Measurements from ENCODE around the gene PCGF3.

Gene PCGF3

GRCh38 chr4:678331-679103 is 27.1 kb upstream of the PCGF3 start:
- ATAC-seq, result no peak
- TF ChIP-seq GLIS3 (CRISPR knock-in tag; IDR thresholded peaks at IDR 0.05) (no peak), BACH2 (CRISPR knock-in tag; IDR thresholded peaks at IDR 0.05; ENCODE audit: borderline replicate concordance) (no peak), TSHZ2 (CRISPR knock-in tag; IDR thresholded peaks at IDR 0.05) (no peak), ESRRG (CRISPR knock-in tag; IDR thresholded peaks at IDR 0.05) (no peak), SNAI2 (CRISPR knock-in tag; IDR thresholded peaks at IDR 0.05) (no peak), ZNF565 (CRISPR knock-in tag; conservative IDR thresholded peaks at IDR 0.05; ENCODE audit: low read depth) (no peak), OSR1 (CRISPR knock-in tag; IDR thresholded peaks at IDR 0.05) (no peak), TCF4 (CRISPR knock-in tag; IDR thresholded peaks at IDR 0.05; ENCODE audit: borderline replicate concordance) (no peak), ARNTL (CRISPR knock-in tag; IDR thresholded peaks at IDR 0.05; ENCODE audit: borderline replicate concordance, low read depth) (no peak), CSDC2 (CRISPR knock-in tag; IDR thresholded peaks at IDR 0.05) (no peak), TOX (CRISPR knock-in tag; IDR thresholded peaks at IDR 0.05; ENCODE audit: borderline replicate concordance) (no peak), ZFP3 (CRISPR knock-in tag; IDR thresholded peaks at IDR 0.05) (no peak), ZFP30 (CRISPR knock-in tag; IDR thresholded peaks at IDR 0.05) (no peak), RARB (CRISPR knock-in tag; IDR thresholded peaks at IDR 0.05) (no peak), ISL1 (CRISPR knock-in tag; IDR thresholded peaks at IDR 0.05) (no peak), ZNF8 (CRISPR knock-in tag; IDR thresholded peaks at IDR 0.05) (no peak), ZC3H10 (CRISPR knock-in tag; IDR thresholded peaks at IDR 0.05) (no peak)
- TF ChIP-seq, protein P1, sequence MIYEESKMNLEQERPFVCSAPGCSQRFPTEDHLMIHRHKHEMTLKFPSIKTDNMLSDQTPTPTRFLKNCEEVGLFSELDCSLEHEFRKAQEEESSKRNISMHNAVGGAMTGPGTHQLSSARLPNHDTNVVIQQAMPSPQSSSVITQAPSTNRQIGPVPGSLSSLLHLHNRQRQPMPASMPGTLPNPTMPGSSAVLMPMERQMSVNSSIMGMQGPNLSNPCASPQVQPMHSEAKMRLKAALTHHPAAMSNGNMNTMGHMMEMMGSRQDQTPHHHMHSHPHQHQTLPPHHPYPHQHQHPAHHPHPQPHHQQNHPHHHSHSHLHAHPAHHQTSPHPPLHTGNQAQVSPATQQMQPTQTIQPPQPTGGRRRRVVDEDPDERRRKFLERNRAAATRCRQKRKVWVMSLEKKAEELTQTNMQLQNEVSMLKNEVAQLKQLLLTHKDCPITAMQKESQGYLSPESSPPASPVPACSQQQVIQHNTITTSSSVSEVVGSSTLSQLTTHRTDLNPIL (CRISPR knock-in tag; IDR thresholded peaks at IDR 0.05; ENCODE audit: low read depth), result no peak

GRCh38 chr4:679104-679481 is 26.5 kb upstream of the PCGF3 start:
- no peak for TF ChIP-seq SNAI2 (CRISPR knock-in tag; IDR thresholded peaks at IDR 0.05)
- TF ChIP-seq GLIS3 (CRISPR knock-in tag; IDR thresholded peaks at IDR 0.05), result no peak
- no peak for TF ChIP-seq ARNTL (CRISPR knock-in tag; IDR thresholded peaks at IDR 0.05; ENCODE audit: borderline replicate concordance, low read depth)
- TF ChIP-seq ESRRG (CRISPR knock-in tag; IDR thresholded peaks at IDR 0.05), result no peak
- TF ChIP-seq, protein P2, sequence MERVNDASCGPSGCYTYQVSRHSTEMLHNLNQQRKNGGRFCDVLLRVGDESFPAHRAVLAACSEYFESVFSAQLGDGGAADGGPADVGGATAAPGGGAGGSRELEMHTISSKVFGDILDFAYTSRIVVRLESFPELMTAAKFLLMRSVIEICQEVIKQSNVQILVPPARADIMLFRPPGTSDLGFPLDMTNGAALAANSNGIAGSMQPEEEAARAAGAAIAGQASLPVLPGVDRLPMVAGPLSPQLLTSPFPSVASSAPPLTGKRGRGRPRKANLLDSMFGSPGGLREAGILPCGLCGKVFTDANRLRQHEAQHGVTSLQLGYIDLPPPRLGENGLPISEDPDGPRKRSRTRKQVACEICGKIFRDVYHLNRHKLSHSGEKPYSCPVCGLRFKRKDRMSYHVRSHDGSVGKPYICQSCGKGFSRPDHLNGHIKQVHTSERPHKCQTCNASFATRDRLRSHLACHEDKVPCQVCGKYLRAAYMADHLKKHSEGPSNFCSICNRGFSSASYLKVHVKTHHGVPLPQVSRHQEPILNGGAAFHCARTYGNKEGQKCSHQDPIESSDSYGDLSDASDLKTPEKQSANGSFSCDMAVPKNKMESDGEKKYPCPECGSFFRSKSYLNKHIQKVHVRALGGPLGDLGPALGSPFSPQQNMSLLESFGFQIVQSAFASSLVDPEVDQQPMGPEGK (CRISPR knock-in tag; IDR thresholded peaks at IDR 0.05; ENCODE audit: borderline replicate concordance), result no peak
- no peak for TF ChIP-seq PPARA (CRISPR knock-in tag; IDR thresholded peaks at IDR 0.05; ENCODE audit: borderline replicate concordance)
- TF ChIP-seq BACH2 (CRISPR knock-in tag; IDR thresholded peaks at IDR 0.05; ENCODE audit: borderline replicate concordance), result no peak
- TF ChIP-seq ZNF8 (CRISPR knock-in tag; IDR thresholded peaks at IDR 0.05), result no peak
- no peak for TF ChIP-seq TCF4 (CRISPR knock-in tag; IDR thresholded peaks at IDR 0.05; ENCODE audit: borderline replicate concordance)
- TF ChIP-seq OSR1 (CRISPR knock-in tag; IDR thresholded peaks at IDR 0.05), result no peak
- TF ChIP-seq ZFP30 (CRISPR knock-in tag; IDR thresholded peaks at IDR 0.05), result no peak
- ATAC-seq, result no peak

- TF ChIP-seq ZFP3 (CRISPR knock-in tag; IDR thresholded peaks at IDR 0.05), result no peak
- TF ChIP-seq ESRRG (CRISPR knock-in tag; IDR thresholded peaks at IDR 0.05), result no peak
- TF ChIP-seq TOX (CRISPR knock-in tag; IDR thresholded peaks at IDR 0.05; ENCODE audit: borderline replicate concordance), result no peak
- no peak for TF ChIP-seq ZNF8 (CRISPR knock-in tag; IDR thresholded peaks at IDR 0.05)
- no peak for TF ChIP-seq RARB (CRISPR knock-in tag; IDR thresholded peaks at IDR 0.05)
- no peak for TF ChIP-seq ZNF70 (CRISPR knock-in tag; IDR thresholded peaks at IDR 0.05)
- TF ChIP-seq SNAI2 (CRISPR knock-in tag; IDR thresholded peaks at IDR 0.05), result no peak
- TF ChIP-seq TSHZ2 (CRISPR knock-in tag; IDR thresholded peaks at IDR 0.05), result no peak
- no peak for ATAC-seq
Measured at GRCh38 chr4:679629-680028, 26.0 kb upstream of the PCGF3 start.

Data from SK-N-SH treated with all-trans-retinoic acid at 6 μM for 48 hours (cell line).